Measurements from ENCODE around the gene CD163L1.
A peak's percentile ranks its signal among the peaks of the same experiment; 100 is the strongest.

Gene CD163L1

GRCh38 chr12:7444076-7444475 is at the start of gene CD163L1:
Gene CD163L1, minus strand, starts transcription at chr12:7444153. Its CDS starts 26 bp downstream, at chr12:7444127.
- DNase-seq, result peak; percentile 49

- DNase-seq, result no peak
These were observed 49.1 kb upstream of the CD163L1 start for GRCh38 chr12:7493006-7493405.

- DNase-seq, result no peak
These were observed 42.6 kb upstream of the CD163L1 start for GRCh38 chr12:7486512-7486911.

GRCh38 chr12:7485095-7485494 is 41.1 kb upstream of the CD163L1 start:
- no peak for DNase-seq

GRCh38 chr12:7483343-7483742 is 39.4 kb upstream of the CD163L1 start:
- DNase-seq, result no peak

- DNase-seq, result no peak
These were observed 35.8 kb upstream of the CD163L1 start for GRCh38 chr12:7479771-7480170.

- no peak for DNase-seq
These were observed 28.1 kb upstream of the CD163L1 start for GRCh38 chr12:7472060-7472459.

- peak; percentile 88 for DNase-seq
These were observed 16.7 kb upstream of the CD163L1 start for GRCh38 chr12:7460375-7461259.

- DNase-seq, result no peak
These were observed 16.0 kb upstream of the CD163L1 start for GRCh38 chr12:7459973-7460372.

GRCh38 chr12:7451756-7452155 is 7.8 kb upstream of the CD163L1 start:
- DNase-seq, result no peak

- DNase-seq, result peak; percentile 99
These were observed 6.7 kb upstream of the CD163L1 start for GRCh38 chr12:7450667-7451066.

- no peak for DNase-seq
These were observed 4.1 kb upstream of the CD163L1 start for GRCh38 chr12:7448099-7448498.

- DNase-seq, result no peak
These were observed 584 bp upstream of the CD163L1 start for GRCh38 chr12:7444537-7444936.

- no peak for DNase-seq
These were observed 2.7 kb downstream of the CD163L1 start for GRCh38 chr12:7441216-7441615.

- DNase-seq, result peak; percentile 99
These were observed 4.1 kb downstream of the CD163L1 start for GRCh38 chr12:7439579-7440505.

GRCh38 chr12:7438291-7438995 is 5.5 kb downstream of the CD163L1 start:
- DNase-seq, result peak; percentile 82

- DNase-seq, result peak; percentile 42
These were observed 6.5 kb downstream of the CD163L1 start for GRCh38 chr12:7437494-7437893.

- DNase-seq, result no peak
These were observed 9.3 kb downstream of the CD163L1 start for GRCh38 chr12:7434670-7435069.

GRCh38 chr12:7433276-7433822 is 10.6 kb downstream of the CD163L1 start:
- peak; percentile 42 for DNase-seq

GRCh38 chr12:7431993-7432685 is 11.8 kb downstream of the CD163L1 start:
- no peak for DNase-seq

- no peak for DNase-seq
These were observed 32.6 kb downstream of the CD163L1 start for GRCh38 chr12:7411343-7411742.

GRCh38 chr12:7404275-7404674 is 39.7 kb downstream of the CD163L1 start:
- no peak for DNase-seq
